IPS-18c (cell line): ENCODE results near the gene TIMELESS.
"Not testable (repeated sequence)": the region's sequence is repeated elsewhere in the genome, so short reads cannot be mapped to it uniquely, and the experiment has no call there.

ENCODE experiments used
- H3K4me3 ChIP-seq: 2 replicates; pipeline ENCODE4 v1.7.0; 2013; ENCODE audit warnings: low read depth, mild to moderate bottlenecking, low read length, moderate library complexity; ENCODE audit not compliant: insufficient read depth
- H3K9me3 ChIP-seq: one replicate; pipeline ENCODE4 v1.6.1; 2013; ENCODE audit warnings: mild to moderate bottlenecking, low read length, moderate library complexity; ENCODE audit not compliant: control insufficient read depth, insufficient read depth

Gene TIMELESS

DNA sequence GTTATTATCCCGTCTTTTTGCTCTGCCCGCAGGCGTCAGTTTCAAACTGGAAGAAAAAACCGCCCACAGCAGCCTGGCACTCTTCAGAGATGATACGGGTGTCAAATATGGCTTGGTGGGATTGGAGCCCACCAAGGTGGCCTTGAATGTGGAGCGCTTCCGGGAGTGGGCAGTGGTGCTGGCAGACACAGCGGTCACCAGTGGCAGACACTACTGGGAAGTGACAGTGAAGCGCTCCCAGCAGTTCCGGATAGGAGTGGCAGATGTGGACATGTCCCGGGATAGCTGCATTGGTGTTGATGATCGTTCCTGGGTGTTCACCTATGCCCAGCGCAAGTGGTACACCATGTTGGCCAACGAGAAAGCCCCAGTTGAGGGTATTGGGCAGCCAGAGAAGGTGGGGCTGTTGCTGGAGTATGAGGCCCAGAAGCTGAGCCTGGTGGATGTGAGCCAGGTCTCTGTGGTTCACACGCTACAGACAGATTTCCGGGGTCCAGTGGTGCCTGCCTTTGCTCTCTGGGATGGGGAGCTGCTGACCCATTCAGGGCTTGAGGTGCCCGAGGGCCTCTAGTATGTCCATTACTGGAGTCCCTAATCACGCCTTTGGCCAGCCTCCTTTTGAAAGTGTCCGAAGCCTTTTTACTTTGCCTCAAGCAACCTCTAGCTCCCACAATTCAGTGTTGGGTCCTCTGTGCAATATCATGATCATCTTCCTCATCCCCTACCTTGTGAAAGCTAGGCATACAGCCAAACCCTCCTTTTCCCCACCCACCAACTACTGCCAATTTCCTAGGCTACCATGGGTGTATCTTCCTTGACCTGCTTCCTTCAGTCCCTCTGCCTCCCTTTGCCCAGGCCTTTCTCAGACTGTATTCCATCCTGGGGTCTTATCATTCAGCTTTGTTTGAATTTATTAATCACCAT lies 20.0 kb upstream of the TIMELESS start:
- Histone ChIP-seq H3K4me3 (peak overlapping the region; percentile 71), H3K9me3 (no peaks in the 10 kb centered on the region)

DNA sequence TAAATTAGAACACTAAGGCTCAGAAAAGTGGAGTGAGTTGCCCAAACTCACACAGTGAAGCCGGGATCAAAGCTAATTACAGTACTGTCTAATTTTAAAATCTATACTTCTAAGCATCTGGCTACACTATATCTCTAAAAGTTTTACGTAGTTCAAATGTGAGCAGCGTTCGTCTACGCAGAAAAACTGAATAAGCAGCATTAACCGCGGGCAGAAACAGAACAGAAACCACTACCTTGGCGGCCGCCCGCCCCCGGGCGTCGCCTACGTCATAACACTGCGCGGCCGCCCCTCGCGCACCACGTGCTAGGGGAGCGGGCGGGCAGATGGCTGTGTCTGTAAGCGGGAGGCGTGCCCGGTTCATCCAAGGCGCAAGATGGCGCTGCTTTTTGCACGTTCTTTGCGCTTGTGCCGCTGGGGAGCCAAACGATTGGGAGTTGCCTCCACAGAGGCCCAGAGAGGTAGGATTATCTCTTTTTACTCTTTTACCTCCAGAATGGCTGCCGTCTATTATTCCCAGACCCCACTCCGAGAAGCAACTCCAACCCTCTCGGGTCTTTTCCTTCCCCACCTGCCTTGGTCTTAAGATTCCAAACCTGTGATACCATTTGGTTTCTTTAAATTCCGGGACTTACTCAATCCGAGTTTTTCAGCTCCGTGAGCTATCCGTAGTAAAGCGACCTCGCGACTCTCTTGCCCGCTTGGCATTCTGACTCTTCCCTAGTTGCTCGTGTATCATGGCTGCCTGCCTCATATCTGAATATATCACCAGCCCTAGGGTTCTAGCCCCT lies 19.2 kb upstream of the TIMELESS start, which contains the start of gene SPRYD4:
Gene SPRYD4 (plus strand): TSS at position 363 of the 791 bp plus-strand sequence. CDS start 14 bp downstream, at position 377.
- peak within 1 kb of the TSS; percentile 71 for H3K4me3 ChIP-seq

DNA sequence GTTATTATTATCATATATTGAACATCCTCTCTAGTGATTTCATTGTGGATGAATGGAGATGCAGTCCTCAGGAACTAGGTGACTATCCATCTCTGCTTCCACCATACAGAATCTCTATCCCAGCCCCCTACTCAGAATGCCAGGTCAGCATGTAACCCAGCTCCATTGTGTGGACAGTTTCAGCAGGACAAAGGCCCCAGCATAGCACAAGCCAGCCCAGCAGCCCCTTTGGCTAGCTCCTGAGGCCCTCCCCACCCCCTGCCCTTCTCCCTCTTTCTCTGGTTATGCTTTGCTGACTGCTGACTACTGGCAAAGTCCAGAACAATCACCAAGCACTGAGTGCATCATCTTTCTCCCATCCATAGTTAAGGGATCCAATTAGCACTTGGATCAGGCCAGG lies 13.3 kb upstream of the TIMELESS start:
- H3K9me3 ChIP-seq: peaks cover 2% of the 10 kb centered on the region

More for the DNA sequence above, 19.2 kb upstream of the TIMELESS start, which contains the start of gene SPRYD4:
- no peaks in the 10 kb centered on the region for H3K9me3 ChIP-seq

DNA sequence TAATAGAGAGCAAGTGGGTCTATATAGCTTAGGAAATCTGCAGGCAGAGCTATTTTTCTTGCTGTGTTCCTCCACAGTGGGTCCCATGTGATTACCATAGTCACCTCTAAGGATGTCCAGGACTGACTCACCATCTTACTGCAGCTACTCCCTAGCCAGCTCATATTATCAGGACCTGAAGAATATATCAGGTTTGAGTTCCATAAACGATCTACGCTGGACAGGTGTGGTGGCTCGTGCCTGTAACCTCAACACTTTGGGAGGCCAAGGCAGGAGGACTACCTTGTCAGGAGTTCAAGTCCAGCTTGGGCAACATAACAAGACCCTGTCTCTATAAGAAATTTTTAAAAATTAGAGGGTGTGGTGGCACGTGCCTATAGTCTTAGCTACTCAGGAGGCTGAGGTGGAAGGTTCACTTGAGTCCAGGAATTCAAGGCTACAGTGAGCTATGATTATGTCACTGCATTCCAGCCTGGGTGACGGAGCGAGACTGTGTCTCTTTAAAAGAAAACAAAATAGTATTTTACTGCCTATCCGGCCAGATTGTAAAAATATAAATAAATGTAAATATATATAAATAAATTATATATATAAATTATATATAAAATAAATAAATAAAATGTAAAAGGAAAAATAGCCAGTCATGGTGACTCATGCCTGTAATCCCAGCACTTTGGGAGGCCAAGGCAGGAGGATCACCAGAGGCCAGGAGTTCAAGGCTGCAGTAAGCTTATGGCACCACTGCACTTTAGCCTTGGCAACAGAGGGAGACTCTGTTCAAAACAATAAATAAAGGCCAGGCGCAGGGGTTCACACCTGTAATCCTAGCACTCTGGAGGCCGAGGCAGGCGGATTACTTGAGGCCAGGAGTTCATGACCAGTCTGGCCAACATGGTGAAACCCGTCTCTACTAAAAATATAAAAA lies 12.3 kb upstream of the TIMELESS start:
- H3K9me3 ChIP-seq: peaks cover 2% of the 10 kb centered on the region
- H3K4me3 ChIP-seq: no peak overlapping the region

More for the DNA sequence above, 13.3 kb upstream of the TIMELESS start:
- no peak overlapping the region for H3K4me3 ChIP-seq

DNA sequence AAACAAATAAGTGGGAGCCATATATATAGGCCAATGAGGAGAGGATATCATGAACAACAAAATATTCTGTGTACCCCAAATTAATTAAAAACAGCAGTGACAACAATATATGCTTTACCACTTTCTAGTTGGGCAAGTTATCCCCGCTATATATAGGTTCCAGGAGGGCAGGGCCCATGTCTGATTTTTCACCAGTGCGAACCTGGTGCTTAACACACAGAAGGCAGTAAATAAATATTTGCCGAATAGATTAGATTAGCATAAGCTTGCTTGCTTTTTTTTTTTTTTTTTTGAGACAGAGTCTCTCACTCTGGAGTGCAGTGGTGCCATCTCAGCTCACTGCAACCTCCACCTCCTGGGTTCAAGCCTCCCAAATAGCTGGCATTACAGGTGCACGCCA lies 8.6 kb upstream of the TIMELESS start:
- H3K4me3 ChIP-seq: no peak overlapping the region
- peaks cover 2% of the 10 kb centered on the region for H3K9me3 ChIP-seq

DNA sequence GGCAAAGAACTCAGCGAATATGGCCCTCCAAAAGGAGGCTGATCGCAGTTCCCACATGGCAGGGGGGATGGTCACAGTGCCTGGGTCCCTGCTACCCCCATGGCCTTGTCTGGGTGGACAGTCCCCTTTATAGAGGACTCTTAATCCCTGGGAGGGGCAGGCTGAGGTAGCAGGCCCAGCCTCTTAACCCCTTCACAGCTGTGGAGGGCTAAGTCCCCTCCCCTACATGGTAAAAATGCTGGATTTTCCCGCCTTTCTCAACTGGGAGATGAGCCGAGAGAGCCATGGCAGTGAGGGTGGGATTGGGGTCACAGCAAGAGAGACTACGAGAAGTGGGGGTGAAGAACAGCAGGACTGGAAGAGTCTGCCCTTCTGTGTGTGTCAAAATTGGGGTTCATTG lies 5.3 kb upstream of the TIMELESS start, which contains the start of gene MIP:
Gene MIP (minus strand): TSS at position 101 of the 400 bp plus-strand sequence. CDS start 44 bp downstream, at position 57.
- no peaks in the 10 kb centered on the region for H3K9me3 ChIP-seq
- no peak within 1 kb of the TSS; the same call in 1 of the 2 replicates for H3K4me3 ChIP-seq

DNA sequence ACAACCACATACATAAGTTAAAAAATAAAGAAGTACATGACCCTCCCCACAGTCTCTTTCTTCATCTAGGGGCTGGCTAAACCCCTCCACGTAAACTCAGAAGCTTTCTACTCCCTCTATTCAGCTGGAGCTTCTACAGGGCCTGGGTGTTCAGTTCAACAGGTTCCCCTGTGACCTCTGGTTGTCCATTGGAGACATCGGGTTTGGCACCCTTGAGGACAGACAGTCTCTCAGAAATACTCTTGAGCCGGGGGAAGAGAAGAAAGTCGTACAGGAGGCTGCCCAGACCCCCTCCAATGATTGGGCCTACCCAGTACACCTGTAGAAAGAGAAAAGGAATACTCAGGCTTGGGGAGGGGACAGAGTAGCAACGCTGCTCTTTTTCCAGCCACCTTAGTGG lies 1.9 kb upstream of the TIMELESS start:
- no peaks in the 10 kb centered on the region for H3K9me3 ChIP-seq

DNA sequence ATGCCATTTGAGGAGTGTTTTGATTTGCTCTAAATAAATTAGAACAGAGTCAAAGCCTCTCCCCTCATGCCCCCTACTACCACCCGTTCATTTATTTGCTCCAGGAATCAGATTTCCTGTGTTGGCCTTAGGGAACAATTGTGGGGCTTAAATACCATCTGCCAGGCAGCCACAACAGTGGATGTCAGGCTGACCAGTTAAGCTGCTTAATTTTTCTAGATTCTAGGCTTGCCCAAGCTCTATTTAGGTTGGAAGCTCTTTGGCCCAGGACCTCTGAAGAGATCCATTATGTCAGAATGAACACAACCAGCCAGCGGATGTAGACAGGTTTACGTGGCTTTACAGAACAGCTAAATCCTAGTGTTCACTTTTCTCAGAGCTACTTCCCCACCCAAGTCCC lies 1.0 kb upstream of the TIMELESS start:
- H3K9me3 ChIP-seq: no peaks in the 10 kb centered on the region
- H3K4me3 ChIP-seq: no peak overlapping the region

More for the DNA sequence above, 1.9 kb upstream of the TIMELESS start:
- no peak overlapping the region for H3K4me3 ChIP-seq

DNA sequence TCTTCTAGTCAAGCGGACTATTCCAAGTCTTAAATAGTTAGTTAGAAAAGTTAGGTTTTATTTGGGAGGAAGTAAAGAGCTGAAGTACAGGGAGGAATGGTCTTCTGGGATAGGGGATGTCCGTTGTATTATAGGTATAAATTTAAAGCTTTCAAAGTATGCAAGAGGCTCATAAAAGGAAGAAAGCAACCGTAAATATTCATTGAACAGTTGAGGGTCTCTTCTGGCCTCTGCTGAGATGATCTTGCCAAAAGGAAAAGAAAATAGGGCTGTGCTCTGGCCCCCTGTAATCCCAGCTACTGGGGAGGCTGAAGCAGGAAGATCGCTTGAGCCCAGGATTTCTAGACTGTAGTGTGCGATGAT lies 377 bp upstream of the TIMELESS start:
- Histone ChIP-seq H3K4me3 (peak overlapping the region; percentile 76; the same call in 1 of the 2 replicates), H3K9me3 (no peaks in the 10 kb centered on the region)

DNA sequence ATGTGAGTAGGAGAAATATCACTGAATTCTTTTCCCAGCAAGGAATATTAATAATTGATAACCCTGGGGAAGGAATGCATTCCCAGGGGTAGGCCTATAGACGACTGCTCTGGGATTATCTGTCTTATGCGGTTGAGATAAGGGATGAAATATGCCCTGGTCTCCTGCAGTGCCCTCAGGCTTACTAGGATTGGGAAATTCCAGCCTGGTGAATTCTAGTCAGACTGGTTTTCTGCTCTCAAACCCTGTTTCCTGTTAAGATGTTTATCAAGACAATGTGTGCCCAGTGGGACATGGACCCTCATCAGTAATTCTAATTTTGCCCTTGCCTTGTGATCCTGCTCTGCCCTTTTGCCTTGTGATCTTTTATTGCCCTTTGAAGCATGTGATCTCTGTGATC lies 6.0 kb downstream of the TIMELESS start:
- H3K4me3 ChIP-seq, H3K9me3 ChIP-seq: not testable (repeated sequence)

DNA sequence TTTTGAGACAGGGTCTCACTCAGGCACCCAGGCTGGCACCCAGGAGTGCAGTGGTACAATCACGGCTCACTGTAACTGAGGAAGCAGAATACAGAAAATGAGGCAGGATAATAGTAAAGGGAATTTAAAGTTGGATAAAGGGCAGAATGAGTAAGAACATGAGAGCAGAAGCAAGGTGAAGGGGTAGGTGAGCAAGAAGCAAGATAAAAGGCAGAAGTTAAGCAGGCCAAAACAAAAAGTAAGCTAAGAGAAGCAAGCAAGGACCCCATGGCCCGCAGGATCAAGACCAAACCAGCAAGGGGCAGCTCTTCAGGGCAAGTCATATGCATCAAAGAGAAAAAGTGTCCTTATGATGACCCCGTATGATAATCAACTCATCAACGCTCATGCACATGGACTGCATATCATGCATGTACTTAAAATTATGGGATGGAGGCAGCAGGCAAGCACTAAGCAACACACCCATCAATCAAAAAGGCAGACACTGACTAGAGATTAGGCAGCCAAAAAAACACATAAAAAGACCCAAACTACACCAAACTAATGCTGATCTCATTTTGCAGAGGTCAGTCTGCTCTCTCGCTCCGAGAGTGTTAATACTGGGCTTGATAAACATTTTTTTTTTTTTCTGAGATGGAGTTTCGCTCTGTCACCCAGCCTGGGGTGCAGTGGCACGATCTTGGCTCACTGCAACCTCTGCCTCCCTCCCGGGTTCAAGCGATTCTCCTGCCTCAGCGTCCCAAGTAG lies 11.6 kb downstream of the TIMELESS start:
- no peaks in the 10 kb centered on the region for H3K9me3 ChIP-seq
- no peak overlapping the region for H3K4me3 ChIP-seq

DNA sequence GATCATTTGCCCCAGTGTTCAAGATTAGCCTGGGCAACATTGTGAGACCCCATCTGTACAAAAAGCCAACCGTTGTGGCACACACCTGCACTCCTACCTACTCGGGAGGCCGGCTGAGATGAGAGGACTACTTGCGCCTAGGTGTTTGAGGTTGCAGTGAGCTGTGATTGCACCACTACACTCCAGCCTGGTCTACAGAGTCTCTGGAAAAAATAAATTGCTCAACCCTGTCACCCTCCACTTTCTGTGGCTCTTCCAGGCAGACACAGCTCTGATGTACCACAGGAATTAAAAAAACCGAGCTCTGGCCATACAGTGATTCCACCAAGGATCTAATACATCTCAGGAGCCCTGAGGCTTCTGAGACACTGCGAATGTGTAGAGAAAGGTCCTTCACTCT lies 14.4 kb downstream of the TIMELESS start:
- no peak overlapping the region for H3K4me3 ChIP-seq
- H3K9me3 ChIP-seq: no peaks in the 10 kb centered on the region

DNA sequence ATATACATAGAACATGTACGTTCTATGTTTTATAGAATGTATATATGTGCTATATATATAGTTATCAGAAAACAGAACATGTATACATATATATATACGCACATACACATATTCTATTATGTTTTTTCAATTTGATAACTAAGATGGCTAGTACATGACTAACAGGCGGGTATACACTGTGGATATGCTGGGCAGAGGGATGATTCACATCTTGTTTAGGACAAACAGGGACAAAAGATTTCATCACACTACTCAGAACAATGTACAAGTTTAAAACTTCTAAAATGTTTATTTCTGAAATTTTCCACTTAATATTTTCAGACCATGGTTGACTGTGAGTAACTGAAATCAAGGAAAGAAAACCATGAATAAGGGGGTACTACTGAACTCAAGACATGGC lies 17.4 kb downstream of the TIMELESS start:
- H3K4me3 ChIP-seq: no peak overlapping the region
- no peaks in the 10 kb centered on the region for H3K9me3 ChIP-seq

DNA sequence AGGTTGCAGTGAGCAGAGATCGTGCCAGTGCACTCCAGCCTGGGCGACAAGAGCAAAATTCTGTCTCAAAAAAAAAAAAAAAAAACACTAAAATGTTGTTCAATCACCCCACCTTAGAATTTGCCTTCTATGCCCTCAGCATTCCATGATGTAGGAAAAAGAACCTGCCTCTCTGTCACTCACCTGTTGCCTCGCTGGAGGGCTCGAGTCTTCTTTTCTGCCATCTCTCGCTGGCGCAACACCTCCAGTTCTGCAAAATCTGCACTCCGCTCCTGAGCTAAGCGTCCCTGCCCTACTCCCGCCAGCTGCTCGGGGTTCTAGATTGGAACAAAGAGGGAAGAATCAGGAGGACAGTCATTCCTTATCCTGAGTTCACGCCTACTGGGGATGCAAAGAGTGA lies 17.9 kb downstream of the TIMELESS start:
- Histone ChIP-seq H3K9me3 (peaks cover under 1% of the 10 kb centered on the region), H3K4me3 (no peak overlapping the region)

DNA sequence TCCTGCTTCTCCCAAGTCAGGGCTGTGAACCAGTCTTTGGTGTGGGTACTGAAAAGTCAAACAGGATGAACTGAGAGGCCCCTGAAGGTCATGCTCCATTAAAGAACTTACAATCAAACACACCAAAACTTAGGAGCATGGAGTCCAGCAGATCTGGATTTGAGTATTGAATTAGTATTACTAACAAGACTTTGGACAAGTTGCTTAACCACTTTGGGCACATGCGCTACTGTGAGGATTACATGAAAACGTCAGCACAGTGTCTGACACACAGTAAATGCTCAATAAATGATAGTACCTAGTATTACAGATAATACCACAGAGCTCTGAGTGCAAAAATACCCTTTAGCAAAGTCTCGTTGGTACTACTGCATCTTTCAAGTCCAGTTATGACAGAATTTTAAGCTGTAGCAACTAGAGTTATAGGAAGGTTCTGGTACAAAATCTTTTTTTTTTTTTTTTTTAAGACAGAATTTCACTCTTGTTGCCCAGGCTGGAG lies 23.2 kb downstream of the TIMELESS start:
- H3K4me3 ChIP-seq: no peak overlapping the region
- peaks cover 2% of the 10 kb centered on the region for H3K9me3 ChIP-seq

DNA sequence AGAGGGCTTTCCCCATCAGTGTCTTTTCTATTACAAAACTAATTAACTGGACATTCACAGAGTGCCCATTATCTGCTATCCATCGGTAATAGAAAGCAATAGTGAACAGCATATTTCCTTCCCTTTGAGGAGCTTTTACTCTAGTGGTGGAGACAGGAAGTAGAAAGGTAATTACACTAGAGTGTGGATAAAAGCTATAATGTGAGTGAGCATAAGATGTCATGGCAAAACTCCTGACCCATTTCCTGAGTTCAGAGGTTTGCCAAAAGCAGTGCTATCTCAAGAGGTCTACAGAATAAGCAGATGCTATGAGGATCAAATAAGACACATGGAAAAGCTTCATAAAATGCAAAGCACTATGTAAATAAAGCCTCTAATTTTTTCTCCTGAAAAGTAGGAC lies 24.0 kb downstream of the TIMELESS start:
- peaks cover 2% of the 10 kb centered on the region for H3K9me3 ChIP-seq
- H3K4me3 ChIP-seq: no peak overlapping the region
